Activated naive CD8-positive, alpha-beta T cell (primary cell): Measurements from ENCODE around the gene ADAMTSL2.

Experiments used
- H3K27ac Mint-ChIP-seq: one replicate; pipeline ENCODE4 v1.8.0; 2021; ENCODE audit warnings: mixed read lengths
- H3K27me3 Mint-ChIP-seq: one replicate; pipeline ENCODE4 v1.8.0; 2021; ENCODE audit warnings: mixed read lengths
- H3K36me3 Mint-ChIP-seq: one replicate; pipeline ENCODE4 v1.8.0; 2021; ENCODE audit warnings: mixed read lengths
- H3K4me1 Mint-ChIP-seq: one replicate; pipeline ENCODE4 v1.8.0; 2021; ENCODE audit warnings: low read depth, mixed read lengths
- H3K4me3 Mint-ChIP-seq: one replicate; pipeline ENCODE4 v1.8.0; 2021; ENCODE audit warnings: mild to moderate bottlenecking, mixed read lengths
- H3K9me3 Mint-ChIP-seq: one replicate; pipeline ENCODE4 v1.8.0; 2021; ENCODE audit warnings: low read depth, mixed read lengths

The ADAMTSL2 gene

GRCh38 chr9:133495327-133496293 is 38.9 kb upstream of the ADAMTSL2 start:
- Mint-ChIP-seq H3K36me3 (no peaks in the 10 kb centered on the region), H3K27ac (no peak overlapping the region), H3K27me3 (no peaks in the 10 kb centered on the region), H3K4me3 (no peak overlapping the region), H3K9me3 (no peaks in the 10 kb centered on the region), H3K4me1 (no peaks in the 10 kb centered on the region)

- no peaks in the 10 kb centered on the region for H3K4me1 Mint-ChIP-seq
- peaks cover 8% of the 10 kb centered on the region for H3K9me3 Mint-ChIP-seq
- H3K4me3 Mint-ChIP-seq, result no peak overlapping the region
- peaks cover 4% of the 10 kb centered on the region for H3K36me3 Mint-ChIP-seq
- H3K27me3 Mint-ChIP-seq, result no peaks in the 10 kb centered on the region
- no peak overlapping the region for H3K27ac Mint-ChIP-seq
Observed at GRCh38 chr9:133496861-133497842, 37.4 kb upstream of the ADAMTSL2 start.

- H3K36me3 Mint-ChIP-seq, result peaks cover 4% of the 10 kb centered on the region
- H3K4me1 Mint-ChIP-seq, result no peaks in the 10 kb centered on the region
- no peak overlapping the region for H3K27ac Mint-ChIP-seq
- H3K4me3 Mint-ChIP-seq, result no peak overlapping the region
- peaks cover 12% of the 10 kb centered on the region for H3K9me3 Mint-ChIP-seq
- no peaks in the 10 kb centered on the region for H3K27me3 Mint-ChIP-seq
Observed at GRCh38 chr9:133499132-133499891, 35.2 kb upstream of the ADAMTSL2 start.

- Mint-ChIP-seq H3K4me1 (no peaks in the 10 kb centered on the region), H3K27me3 (no peaks in the 10 kb centered on the region), H3K27ac (no peak overlapping the region), H3K9me3 (peaks cover 12% of the 10 kb centered on the region), H3K4me3 (no peak overlapping the region), H3K36me3 (peaks cover 4% of the 10 kb centered on the region)
Observed at GRCh38 chr9:133499892-133500270, 34.6 kb upstream of the ADAMTSL2 start.

GRCh38 chr9:133502112-133502511 is 32.4 kb upstream of the ADAMTSL2 start:
- no peak overlapping the region for H3K27ac Mint-ChIP-seq
- no peak overlapping the region for H3K4me3 Mint-ChIP-seq
- peaks cover 12% of the 10 kb centered on the region for H3K9me3 Mint-ChIP-seq
- H3K4me1 Mint-ChIP-seq, result peaks cover under 1% of the 10 kb centered on the region
- peaks cover 4% of the 10 kb centered on the region for H3K36me3 Mint-ChIP-seq
- no peaks in the 10 kb centered on the region for H3K27me3 Mint-ChIP-seq

GRCh38 chr9:133505186-133505830 is 29.2 kb upstream of the ADAMTSL2 start:
- no peak overlapping the region for H3K4me3 Mint-ChIP-seq
- no peak overlapping the region for H3K27ac Mint-ChIP-seq
- peaks cover 4% of the 10 kb centered on the region for H3K36me3 Mint-ChIP-seq
- H3K4me1 Mint-ChIP-seq, result peaks cover 24% of the 10 kb centered on the region
- H3K9me3 Mint-ChIP-seq, result peaks cover 12% of the 10 kb centered on the region
- no peaks in the 10 kb centered on the region for H3K27me3 Mint-ChIP-seq

- Mint-ChIP-seq H3K36me3 (peaks cover 4% of the 10 kb centered on the region), H3K4me3 (no peak overlapping the region), H3K27ac (no peak overlapping the region), H3K4me1 (peaks cover 26% of the 10 kb centered on the region), H3K9me3 (peaks cover 11% of the 10 kb centered on the region), H3K27me3 (no peaks in the 10 kb centered on the region)
Observed at GRCh38 chr9:133505901-133506652, 28.4 kb upstream of the ADAMTSL2 start.

GRCh38 chr9:133506653-133507038 is 27.9 kb upstream of the ADAMTSL2 start:
- Mint-ChIP-seq H3K27ac (no peak overlapping the region), H3K4me3 (no peak overlapping the region), H3K9me3 (peaks cover 8% of the 10 kb centered on the region), H3K4me1 (peaks cover 26% of the 10 kb centered on the region), H3K36me3 (no peaks in the 10 kb centered on the region), H3K27me3 (no peaks in the 10 kb centered on the region)

GRCh38 chr9:133507246-133507965 is 27.1 kb upstream of the ADAMTSL2 start:
- peak overlapping the region; percentile 12 for H3K27ac Mint-ChIP-seq
- H3K4me3 Mint-ChIP-seq, result no peak overlapping the region
- H3K9me3 Mint-ChIP-seq, result peaks cover 2% of the 10 kb centered on the region

GRCh38 chr9:133508046-133508445 is 26.5 kb upstream of the ADAMTSL2 start:
- H3K36me3 Mint-ChIP-seq, result no peaks in the 10 kb centered on the region
- no peaks in the 10 kb centered on the region for H3K27me3 Mint-ChIP-seq
- no peak overlapping the region for H3K27ac Mint-ChIP-seq
- H3K9me3 Mint-ChIP-seq, result no peaks in the 10 kb centered on the region
- no peak overlapping the region for H3K4me3 Mint-ChIP-seq
- H3K4me1 Mint-ChIP-seq, result peaks cover 26% of the 10 kb centered on the region

More at GRCh38 chr9:133507246-133507965, 27.1 kb upstream of the ADAMTSL2 start:
- Mint-ChIP-seq H3K4me1 (peaks cover 26% of the 10 kb centered on the region), H3K27me3 (no peaks in the 10 kb centered on the region), H3K36me3 (no peaks in the 10 kb centered on the region)

GRCh38 chr9:133509179-133510083 is 25.1 kb upstream of the ADAMTSL2 start:
- peak overlapping the region; percentile 88 for H3K27ac Mint-ChIP-seq
- no peaks in the 10 kb centered on the region for H3K36me3 Mint-ChIP-seq
- peak overlapping the region; percentile 82 for H3K4me3 Mint-ChIP-seq
- no peaks in the 10 kb centered on the region for H3K9me3 Mint-ChIP-seq
- H3K27me3 Mint-ChIP-seq, result no peaks in the 10 kb centered on the region
- H3K4me1 Mint-ChIP-seq, result peaks cover 26% of the 10 kb centered on the region

GRCh38 chr9:133510926-133511505 is 23.5 kb upstream of the ADAMTSL2 start:
- Mint-ChIP-seq H3K9me3 (no peaks in the 10 kb centered on the region), H3K4me1 (peaks cover 26% of the 10 kb centered on the region), H3K27ac (no peak overlapping the region), H3K27me3 (no peaks in the 10 kb centered on the region), H3K36me3 (no peaks in the 10 kb centered on the region), H3K4me3 (no peak overlapping the region)
